GM12801 (cell line): ENCODE measurements around the gene MAGEC1.

Experiments
- CTCF ChIP-seq: IDR thresholded peaks from one replicate; pipeline ENCODE4 v1.5.1; 2011; ENCODE audit warnings: control low read depth; ENCODE audit not compliant: insufficient read length; ENCODE audit errors: extremely low read depth

MAGEC1 gene

GRCh38 chrX:141945426-141945825 lies 41.7 kb downstream of the MAGEC1 start:
- no peak for TF ChIP-seq CTCF

- TF ChIP-seq CTCF, result no peak
These were observed 43.7 kb downstream of the MAGEC1 start for GRCh38 chrX:141947350-141947749.

DNA sequence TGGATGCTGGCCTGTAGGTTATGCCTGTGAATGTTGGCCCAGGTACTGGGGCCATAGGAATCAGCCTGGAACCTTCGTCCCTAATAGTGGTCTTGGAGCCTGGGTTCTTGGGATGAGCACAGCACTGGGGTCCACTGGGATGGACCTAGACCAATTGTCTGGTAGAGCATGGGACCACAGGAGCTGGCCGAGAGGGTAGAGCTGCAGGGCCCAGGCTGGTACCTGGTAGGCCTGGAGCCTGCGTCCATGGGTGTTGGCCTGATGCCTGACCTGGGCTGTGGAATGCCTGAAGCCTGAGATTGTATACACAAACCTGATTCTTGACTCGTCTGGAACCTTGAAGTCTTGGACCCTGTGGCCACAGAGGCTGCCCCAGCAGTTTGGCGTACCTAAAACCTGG lies 48.9 kb downstream of the MAGEC1 start:
- TF ChIP-seq CTCF, result no peak

- no peak for TF ChIP-seq CTCF
These were observed 55.0 kb downstream of the MAGEC1 start for GRCh38 chrX:141958675-141959074.
